ENCODE measurements around the gene KIAA1755.

KIAA1755 gene

DNA sequence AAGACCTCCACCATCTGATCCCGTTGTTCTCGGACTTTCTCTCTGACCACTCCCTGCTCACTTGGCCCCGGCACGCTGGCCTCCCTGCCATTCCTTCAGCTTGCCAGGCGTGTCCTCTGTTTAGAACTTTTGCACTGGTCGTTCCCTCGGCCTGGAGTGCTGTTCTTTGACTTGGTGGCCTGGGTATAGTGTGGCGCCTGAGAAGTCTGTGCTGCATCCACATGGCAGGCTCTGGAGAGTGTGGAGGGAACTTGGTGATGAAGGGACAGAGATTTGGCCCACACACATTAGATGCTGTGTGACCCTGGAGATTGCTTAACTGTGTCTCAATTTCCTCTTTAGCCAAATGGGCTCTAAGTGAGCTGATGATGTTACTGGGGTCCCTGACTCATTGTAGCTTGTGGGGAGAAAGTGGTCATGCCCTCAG, 82.5 kb downstream of the KIAA1755 start:
- DNase-seq = no peak

DNA sequence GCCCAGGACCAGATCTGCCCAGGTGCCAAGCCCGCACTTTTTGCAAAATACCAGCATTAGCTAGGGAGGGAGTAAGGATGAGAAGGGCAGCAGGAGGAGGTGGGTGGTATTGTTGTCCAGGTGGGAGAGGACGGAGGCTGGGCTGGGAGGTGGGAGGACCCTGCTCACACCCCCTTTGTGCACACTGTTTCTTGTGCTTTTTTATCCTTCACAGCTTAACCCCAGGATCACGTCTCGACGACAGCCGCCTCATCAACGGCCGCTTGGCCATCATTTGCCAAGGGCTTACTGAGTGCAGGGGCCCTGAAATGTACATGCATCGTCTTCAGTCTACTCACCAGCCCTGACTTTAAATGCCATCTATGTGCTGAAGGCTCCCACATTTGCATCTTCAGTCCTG, 83.3 kb downstream of the KIAA1755 start:
- no peak for DNase-seq

DNA sequence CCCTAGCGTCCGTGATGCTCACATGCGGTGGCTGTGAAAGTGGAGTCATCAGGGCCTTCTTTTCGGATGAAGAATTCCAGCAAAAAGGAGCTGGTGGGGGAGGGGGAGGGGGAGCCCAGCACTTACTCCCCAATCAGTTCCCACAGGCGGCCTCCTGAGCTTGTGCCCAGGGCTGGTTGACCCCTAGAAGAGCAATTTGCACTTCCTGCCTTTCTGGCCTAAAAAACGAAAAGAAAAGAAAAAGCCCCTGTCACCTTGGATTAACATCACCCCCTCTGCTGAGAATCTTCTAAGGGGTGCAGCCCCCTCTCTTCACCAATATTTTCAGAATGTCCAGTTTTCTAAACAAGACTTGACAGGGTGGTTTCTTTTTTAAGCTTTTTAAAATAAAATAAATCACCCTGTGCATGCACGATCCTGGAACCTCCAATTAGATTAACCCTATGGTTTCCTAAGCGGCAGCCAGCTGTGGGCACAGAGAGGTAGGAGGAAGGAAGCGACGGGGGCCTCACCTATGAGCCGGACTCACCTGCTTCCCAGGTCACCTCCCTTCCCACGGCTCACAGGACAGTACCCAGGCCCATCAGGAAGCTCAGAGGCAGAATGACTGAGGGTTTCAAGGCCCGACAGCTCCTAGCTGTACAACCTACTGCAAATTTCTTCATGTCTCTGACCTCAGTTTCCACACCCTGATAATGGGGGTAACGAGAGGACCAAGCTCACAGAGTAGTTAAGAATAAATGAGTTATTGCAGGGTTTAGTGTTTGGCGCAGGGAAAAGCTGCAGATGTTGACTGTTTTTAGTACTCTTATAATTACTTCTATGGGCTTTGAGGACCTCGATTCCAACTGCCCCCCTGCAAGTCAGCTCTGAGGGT, 85.0 kb downstream of the KIAA1755 start:
- no peak for DNase-seq

DNA sequence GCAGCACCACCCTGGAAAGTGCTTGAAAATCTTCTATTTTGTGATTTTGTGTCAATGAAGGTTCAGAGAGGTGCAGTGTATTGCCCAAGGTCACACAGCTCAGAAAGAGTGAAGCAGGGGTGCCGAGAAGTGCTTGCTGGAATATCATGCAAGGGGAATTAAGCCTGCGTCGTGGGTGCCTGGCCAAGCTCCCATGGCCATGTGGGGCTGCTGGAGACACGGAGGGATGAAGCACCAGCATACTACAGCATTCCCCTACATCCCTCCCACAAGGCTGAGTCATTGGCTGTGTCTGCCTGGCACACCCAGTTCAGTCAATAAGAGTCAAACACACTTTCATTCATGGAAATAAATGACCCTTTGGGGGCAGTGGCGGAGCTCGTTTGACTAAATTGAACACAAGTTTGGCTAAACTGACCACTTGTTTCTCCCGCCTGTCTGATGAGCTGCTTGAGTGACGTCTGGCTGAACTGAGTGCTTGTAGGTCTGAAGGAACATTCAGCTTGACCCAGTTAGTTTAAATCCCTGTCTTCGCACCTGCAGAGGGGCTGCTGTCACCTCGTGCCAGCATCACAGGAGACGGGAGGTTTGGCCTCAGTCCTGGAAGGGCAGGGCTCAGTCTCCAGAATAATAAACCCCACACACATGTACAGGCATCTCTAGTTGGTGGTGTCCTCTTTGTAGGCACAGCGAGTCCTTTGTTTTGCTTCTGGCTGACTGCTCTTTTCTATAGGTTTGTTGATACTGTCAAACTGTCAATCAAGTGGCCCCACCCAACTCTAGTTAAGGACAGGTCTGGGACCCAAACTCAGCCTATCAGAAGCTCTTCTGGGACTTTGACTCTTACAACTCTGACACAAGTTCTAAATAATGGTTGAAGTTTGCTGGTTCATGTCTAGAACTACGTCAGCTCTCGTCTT, 87.0 kb downstream of the KIAA1755 start:
- peak; percentile 87 for DNase-seq

DNA sequence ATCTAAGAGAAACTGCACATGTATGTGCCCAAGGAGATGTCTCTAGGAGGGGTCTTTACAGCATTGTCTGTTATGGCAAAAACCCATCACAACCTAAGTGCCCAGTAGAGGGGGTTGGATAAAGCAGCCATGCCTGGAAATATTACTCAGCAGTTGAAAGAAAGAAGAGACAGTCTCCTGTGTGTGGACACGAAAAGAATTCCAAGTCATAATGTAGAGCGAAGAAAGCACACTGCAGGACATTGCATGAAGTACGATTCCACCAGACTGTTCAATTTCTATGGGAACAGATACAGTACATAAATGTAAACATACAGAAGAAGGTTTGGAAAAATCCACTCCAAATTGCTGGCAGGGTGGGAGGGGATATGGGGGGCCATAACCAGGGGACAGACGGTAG, 88.1 kb downstream of the KIAA1755 start:
- DNase-seq = peak; percentile 56

DNA sequence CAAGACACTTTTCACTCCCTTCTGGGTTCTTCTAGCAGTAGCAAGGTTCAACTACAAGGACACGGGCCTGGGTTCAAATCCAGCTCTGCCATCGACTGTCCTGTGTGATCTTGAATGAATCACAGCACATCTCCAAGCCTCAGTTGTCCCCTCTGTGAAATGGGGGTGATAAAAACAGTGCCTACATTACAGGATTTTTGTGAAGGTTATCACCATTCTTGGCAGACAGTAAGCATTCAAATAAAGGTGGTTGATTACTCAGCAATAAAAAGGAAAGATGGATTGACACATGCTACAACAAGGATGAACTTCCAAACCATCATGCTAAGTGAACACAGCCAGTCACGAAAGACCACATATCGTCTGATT, 88.9 kb downstream of the KIAA1755 start:
- DNase-seq = no peak

DNA sequence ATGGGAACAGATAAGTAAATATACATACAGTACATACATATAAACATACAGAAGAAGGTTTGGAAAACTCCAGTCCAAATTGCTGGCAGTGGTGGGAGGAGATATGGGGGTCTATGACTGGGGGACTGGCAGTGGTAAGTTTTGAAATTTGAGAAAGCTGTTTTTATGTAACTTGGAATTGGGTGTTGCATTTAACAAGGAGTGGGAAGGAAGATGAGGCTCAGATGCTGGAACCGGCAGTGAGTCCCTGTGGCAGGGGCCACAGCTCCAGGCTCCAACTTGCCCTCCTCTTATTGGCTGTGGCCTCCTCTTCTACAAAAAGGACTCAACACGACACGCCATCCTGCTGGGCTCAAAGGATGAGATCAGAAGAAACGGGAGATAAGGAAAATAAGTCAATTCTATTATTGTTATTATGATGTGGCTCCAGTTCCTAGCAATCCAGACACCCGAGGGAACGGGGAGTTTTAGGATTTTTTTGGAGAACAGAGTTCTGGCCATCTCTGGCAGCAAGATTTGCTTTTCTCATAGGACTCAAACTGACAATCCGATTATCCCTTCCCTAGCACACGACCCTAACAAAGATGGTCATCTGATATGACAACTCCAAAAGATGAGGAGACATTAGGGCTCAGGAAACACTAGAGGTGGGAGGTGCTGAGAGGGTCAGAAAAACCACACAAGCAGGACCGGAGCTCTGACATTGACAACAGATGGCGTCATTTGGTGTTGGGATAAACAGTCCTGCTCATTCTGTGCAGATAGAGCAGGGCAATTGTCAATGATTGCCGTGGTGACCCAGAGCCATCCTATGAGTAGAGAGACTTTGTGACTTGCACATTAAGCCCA, 89.5 kb downstream of the KIAA1755 start:
- DNase-seq = no peak

DNA sequence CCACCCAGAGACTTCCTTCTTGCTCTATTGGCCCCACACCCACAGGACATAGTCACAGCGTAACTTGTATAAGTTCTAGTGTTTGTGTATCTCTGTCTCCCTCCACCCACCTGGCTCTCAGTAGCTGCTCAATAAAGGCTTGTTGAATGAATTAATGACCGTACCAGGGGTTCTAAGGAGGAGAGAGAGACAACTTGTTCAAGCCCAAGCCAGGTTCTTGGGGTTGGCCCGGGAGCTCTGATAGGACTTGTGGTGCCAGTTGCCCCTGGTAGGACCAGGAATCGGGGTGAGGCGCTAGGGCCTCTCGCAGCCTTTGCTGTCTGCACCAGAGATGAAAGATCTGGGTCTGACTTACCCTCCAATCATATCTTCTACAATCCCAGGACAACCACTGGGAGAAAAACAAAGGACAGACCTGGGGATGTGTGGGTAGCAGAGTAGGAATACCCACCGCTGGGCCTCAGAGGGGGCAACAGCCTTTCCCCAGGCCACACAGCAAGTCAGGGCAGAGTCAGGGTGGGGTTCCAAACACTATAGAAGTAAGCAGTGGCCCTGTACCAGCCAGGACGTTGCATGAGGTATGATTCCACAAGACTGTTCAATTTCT, 90.2 kb downstream of the KIAA1755 start:
- DNase-seq = no peak

DNA sequence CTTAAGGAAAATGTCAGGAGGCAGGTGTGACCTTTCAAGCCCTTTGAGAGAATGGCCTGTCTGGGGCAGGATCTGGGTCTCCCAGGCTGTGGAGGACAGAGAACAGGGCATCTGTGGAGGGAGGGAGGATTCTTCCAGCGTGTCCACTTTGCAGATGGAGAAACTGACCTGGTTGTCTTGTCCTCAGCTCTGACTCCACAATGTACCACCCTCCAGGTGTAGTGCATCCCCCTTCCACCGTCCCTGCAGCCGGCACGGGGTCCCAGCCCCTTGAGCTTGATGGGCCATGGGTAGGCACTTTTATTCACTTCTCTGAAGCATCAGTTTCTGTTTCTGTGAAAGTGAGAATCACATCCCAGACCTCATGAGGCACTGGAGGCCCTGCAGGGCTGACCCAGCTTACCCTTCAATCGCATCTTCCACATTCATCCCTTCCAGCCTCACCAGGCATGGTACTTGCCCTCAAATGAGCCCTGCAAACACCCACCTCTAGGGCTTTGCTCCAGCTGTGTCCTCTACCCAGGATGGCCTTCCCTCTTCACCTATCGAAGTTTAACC, 90.8 kb downstream of the KIAA1755 start:
- no peak for DNase-seq

DNA sequence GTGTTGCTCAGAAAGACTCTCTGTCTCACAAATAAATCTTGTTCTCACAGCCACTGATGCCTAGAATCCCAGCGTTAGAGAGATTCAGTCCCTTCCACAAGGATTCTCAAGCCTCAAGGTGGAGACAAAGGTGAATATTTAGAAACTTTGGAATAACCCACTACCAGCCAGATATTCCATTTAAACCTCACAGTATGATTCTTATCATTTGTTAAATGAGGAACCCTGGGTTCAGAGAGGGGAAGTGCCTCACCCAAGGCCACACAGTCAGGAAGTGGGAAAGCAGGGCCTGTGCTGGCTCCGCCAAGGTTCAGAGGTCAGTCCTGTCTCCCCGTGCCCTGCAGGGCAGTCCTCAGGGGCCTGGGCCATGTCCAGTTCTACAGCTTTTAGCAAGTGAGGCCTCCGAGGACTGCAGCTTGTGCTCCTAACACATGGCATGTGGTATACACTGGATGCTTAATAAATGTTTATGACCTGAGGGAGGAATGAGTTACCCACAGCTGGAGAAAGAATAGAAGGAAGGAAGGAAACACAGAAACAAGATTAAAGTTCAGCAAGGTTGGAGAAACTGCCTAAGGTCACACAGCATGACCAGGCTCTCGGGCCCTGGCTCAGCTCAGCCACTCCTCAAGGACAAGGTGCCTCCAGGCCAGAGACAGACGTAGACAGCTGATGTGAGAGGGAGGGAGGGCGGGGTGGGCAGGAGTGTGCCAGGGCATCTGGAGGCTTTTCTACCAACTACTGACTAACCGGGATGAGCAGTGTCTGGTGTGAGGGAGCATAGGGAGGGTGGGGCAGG, 91.5 kb downstream of the KIAA1755 start:
- no peak for DNase-seq

DNA sequence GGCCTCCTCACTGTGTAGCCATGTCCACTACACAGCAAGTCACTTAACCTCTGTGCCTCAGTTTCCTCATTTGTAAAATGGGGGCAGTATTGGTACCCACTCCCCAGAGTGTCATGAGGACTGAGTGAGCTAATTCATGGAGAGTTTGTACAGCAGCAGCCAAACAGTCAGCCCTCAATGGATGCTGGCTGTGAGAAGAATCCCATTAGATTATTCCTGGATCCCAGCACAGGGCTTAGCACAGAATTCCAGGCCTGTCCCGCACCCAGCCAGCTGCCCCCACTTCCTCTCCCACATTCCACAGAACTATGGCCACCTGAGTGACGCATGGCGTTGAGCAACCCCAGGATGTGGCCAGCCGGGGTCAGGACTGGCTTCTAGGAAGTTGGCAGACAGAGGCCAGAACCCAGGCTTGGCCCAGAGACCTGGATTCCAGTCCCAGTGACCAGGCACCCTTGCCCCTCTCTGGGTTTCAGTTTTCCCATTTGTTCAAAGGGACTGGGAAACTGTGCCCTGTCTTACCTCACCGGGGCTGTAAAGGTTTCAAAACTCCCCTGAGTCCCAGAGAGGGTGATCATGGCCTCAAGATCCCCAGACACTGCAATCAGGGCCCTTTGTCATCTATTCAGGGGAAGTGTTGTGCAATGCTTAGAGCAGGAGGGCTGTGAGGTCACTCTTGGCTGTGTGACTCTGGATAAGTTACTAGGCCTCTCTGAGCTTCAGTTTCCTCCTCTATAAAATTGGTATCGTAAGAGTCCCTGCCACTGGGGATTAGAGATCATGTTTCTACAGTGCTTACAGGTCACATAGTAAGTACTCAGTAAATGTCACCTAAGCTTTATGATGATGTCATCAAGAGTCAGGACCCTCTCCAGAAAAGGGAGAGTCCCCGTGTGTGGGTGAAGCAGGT, 92.4 kb downstream of the KIAA1755 start:
- peak; percentile 88 for DNase-seq

DNA sequence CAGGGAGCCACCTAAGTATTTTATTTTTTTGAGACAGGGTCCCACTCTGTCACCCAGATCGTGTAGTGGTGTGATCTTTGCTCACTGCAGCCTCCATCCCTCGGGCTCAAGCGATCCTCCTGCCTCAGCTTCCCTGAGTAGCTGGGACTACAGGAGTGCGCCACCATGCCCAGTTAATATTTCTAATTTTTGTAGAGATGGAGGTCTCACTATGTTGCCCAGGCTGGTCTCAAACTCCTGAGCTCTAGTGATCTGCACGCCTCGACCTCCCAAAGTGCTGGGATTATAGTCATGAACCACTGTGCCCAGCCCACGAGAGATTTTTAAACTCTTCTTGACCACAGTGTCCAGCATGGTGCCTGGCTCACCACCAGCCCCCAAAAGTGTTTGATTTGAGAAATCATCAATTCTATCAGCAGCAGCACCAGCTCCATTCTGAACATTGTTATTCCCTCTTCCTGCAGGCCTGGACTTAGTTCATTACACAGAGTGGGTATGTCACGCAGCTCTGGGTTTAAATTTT, 93.1 kb downstream of the KIAA1755 start:
- DNase-seq = no peak

DNA sequence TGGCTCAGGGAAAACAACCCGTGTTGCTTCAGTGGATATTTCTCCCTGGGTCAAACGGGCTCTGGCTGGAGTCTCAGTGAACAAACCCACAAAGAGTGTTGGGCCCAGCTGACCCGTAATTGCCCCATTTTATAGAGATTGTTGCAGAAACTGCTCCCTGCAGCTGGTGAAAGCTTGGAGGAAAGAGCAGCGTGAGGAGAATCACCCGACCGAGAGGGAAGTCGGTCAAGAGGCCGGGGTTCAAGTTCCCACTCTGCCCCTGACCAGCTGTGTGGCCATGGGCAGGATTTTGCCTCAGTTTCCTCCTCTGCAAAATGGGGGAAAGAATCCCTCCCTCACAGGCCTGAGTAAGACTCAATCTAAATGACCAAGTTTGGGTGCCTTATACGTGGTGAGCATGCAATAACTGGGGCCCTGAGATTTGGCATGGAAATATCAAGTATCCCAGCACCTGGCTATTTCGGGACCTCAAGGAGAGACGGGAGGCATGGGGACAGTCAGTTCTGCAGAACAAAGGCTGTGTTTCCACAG, 93.8 kb downstream of the KIAA1755 start:
- no peak for DNase-seq

DNA sequence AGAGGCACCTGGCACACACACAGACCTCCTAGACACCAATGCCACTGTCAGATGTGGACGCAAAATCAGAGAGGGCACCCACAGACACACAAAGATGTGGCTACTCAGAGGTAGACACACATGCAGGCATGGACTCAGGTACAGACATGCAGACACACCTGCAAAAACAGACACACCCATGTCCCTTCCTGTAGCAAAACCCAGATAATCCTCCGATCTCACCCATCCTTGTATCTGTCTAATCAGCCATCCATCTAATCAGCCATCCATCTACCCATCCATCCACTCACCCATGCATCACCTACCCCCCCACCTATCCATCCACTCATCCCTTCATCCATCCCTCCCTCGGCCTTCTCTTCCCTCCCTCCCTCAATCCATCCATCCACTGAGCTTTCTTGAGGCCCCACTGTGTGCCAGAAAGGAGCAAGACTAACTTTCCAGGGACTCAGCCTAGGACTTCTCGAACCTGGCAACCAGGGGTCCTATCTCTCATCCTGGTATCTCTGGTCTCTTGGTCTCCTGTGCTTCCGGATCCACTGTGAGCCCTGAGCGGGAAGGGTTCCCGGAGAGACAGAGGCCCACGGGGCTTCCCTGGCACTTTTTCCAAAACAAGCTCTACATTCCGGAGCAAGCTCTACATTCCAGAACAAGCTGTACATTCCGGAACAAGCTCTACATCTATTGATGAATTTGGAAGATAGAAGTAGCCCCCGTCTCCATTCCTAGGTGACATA, 94.4 kb downstream of the KIAA1755 start:
- peak; percentile 65 for DNase-seq

DNA sequence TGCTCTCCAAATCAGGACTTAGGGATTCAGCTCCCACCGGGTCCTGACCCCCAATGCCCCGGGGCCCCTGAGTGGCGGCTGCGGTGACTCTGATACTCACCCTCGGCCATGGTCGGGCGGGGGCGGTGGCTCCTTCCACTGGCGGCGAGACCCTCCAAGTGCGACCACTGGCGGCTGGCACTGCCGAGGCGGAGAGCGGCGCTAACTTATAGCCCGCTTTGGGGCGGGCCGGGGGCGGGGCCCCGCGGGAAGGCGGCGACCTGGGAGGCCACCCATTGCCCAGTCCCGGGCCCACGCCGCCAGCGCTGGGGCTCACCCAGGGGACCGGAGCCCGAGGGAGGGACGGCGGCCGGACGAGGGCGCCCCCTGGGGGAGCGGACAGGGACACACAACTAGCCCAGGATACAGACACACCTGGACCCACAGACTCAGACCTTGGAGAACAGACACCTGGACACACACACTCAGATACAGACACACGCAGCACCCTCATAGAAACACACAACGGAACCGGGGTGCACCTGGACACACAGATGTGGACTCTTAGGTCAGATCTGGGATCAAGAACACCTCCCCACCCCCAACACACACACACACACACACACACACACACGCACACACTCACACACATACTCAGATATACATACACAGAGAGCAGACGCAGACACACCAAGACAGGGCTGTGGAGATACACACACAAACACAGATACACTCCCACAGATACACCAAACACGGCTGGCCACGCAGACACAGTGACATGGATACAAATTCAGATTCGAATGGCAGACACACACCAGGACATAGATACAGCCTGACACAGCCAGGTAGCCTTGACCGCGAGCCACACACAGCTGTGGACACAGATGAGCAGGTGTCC, 95.2 kb downstream of the KIAA1755 start, which contains the start of gene TGM2:
Gene TGM2, minus strand, starts transcription at position 182 of the 877 bp plus-strand sequence. Its CDS starts 72 bp downstream, at position 110.
- peak; percentile 41 for DNase-seq

DNA sequence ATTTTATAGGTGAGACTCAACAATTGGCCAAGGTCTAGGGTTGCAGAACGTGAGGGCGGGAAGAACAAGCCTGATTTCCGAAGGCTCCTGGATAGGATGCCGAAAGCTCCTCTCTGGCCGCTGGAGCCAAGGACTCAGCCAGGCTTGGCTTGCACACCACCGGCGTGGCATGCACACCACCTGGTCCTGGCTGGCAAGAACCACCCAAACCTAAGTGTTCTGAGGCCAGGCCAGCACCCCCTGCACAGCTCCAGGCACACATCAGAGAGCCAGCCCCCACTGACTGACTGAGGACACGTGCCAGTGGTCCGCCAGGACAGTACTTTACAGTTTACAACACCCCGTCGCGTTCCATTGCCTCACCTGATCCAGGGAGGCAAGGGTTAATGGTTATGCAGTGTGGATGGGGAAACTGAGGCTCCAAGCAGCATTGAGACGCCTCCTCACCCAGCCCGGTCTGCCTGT, 95.9 kb downstream of the KIAA1755 start:
- DNase-seq = no peak

DNA sequence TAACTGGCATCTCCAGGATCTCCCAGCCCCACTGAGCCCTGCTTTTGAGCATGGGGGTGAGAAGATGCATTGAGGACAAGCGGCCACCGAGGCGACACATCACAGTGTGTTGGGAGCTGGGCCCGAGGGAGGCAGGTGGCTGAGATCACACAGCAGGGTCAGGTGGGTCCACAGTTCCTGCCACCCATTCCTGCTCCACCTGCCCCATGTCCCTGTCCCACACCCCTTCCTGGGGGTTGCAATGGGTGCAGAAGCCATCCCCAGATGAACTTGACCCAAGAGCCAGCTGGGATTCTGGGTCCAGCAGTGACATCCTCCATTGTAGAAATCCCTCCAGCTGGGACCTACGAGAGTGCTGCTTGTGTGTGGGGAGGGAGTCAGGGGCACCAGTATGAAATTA, 96.5 kb downstream of the KIAA1755 start:
- no peak for DNase-seq

Data from fibroblast of skin of abdomen (primary cell).